Measurements from ENCODE around the gene SLAIN1. TPM values are rescaled to one million over a fixed set of nuclear protein-coding genes. Genes with fewer than 3 reads are reported as not detected.

The SLAIN1 gene
- not detected in 2 replicates for total RNA-seq

GRCh38 chr13:77697217-77698103, at the start of gene SLAIN1:
SLAIN1 (plus strand) TSS chr13:77697687; CDS start chr13:77697914, 227 bp downstream.

Small RNA genes lying within 50 kb of the gene (small RNA-seq; reads per million reads assigned to genes)
- gene MIR3665 (not detected), gene SPTLC1P5 (not detected)

Other genes with a start within 250 kb of the SLAIN1 start
- gene SCEL, start 162.0 kb upstream of the SLAIN1 start, total RNA-seq = 103 and 153 TPM in 2 replicates
- 20.4 and 59.6 TPM in 2 replicates for gene EDNRB, start 221.1 kb downstream of the SLAIN1 start, total RNA-seq

Measured in placental epithelial cell (primary cell).